ENCODE results near the gene SDK1. TPM values are rescaled to one million over a fixed set of nuclear protein-coding genes. Genes with fewer than 3 reads are reported as not detected.

The SDK1 gene
- total RNA-seq, 1 donor from 2014 or later: 5.4 TPM

DNA sequence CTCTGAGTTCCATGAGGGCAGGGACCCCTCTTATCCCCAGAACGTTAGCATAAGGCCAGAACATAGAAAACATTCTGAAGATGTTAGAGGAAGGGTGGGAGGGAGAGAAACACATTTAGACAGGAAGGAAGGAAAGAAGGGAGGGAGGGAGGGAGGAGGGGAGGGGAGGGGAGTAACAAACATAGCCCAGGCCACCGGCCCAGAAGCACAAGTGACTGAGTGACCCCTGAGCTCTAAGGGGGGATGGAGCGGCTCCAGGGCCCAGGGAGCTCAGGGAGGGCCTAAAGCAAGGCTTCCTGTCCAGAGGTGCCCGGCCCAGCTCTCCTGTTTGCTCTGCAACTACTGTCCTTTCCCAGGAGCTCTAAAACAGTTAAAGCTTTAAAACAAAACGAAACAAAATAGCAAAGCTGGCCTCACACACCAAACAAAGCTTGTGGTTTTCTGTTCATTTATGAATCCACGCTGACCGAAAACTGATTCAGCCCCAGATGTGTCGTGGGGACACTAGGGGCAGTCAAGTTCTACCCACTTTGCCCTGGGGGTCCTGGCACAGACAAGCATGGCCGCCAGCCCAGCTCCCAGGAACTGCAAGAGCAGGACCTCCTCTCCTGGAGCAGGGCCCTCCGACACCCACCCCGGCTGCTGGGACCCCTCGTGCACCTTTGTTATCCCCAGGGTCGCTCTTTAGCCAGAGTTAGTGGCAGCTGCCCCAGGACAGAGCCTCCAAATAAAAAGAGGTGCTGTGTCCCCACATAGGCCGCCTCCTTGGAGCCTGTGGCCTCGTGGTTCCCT is 884.9 kb downstream of the SDK1 start:
- H3K9me3 Mint-ChIP-seq (ENCODE audit: unreplicated experiment): no peaks in the 10 kb centered on the region
- no peak overlapping the region for H3K4me3 Mint-ChIP-seq (ENCODE audit: unreplicated experiment)
- no peaks in the 10 kb centered on the region for H3K36me3 Mint-ChIP-seq (ENCODE audit: unreplicated experiment)
- peaks cover 3% of the 10 kb centered on the region for H3K4me1 Mint-ChIP-seq (ENCODE audit: unreplicated experiment)
- TF ChIP-seq, protein P1, sequence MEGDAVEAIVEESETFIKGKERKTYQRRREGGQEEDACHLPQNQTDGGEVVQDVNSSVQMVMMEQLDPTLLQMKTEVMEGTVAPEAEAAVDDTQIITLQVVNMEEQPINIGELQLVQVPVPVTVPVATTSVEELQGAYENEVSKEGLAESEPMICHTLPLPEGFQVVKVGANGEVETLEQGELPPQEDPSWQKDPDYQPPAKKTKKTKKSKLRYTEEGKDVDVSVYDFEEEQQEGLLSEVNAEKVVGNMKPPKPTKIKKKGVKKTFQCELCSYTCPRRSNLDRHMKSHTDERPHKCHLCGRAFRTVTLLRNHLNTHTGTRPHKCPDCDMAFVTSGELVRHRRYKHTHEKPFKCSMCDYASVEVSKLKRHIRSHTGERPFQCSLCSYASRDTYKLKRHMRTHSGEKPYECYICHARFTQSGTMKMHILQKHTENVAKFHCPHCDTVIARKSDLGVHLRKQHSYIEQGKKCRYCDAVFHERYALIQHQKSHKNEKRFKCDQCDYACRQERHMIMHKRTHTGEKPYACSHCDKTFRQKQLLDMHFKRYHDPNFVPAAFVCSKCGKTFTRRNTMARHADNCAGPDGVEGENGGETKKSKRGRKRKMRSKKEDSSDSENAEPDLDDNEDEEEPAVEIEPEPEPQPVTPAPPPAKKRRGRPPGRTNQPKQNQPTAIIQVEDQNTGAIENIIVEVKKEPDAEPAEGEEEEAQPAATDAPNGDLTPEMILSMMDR (IDR thresholded peaks at IDR 0.05): no peak
- H3K27ac Mint-ChIP-seq (ENCODE audit: unreplicated experiment): no peak overlapping the region
- no peaks in the 10 kb centered on the region for H3K27me3 Mint-ChIP-seq (ENCODE audit: unreplicated experiment)
- DNase-seq (ENCODE audit: extremely low spot score, unreplicated experiment): no peak

DNA sequence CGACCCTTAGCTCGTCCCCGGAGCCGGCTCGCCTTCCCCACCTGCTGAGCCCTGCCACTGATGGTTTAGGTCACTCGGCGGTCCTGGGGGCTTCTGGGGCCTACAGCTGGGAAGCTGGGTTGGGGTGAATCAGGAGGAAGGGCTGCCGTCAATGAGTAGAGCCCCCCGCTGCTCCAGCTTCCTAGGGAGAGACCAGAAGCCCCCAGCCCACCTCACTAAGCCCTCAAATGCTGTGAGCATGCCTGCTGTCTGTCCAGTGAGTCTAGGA is 885.4 kb downstream of the SDK1 start:
- Mint-ChIP-seq H3K4me1 (ENCODE audit: unreplicated experiment) (peaks cover 3% of the 10 kb centered on the region), H3K9me3 (ENCODE audit: unreplicated experiment) (no peaks in the 10 kb centered on the region), H3K4me3 (ENCODE audit: unreplicated experiment) (no peak overlapping the region), H3K27ac (ENCODE audit: unreplicated experiment) (no peak overlapping the region), H3K36me3 (ENCODE audit: unreplicated experiment) (no peaks in the 10 kb centered on the region), H3K27me3 (ENCODE audit: unreplicated experiment) (no peaks in the 10 kb centered on the region)
- TF ChIP-seq, protein P1 (IDR thresholded peaks at IDR 0.05): no peak
- DNase-seq (ENCODE audit: extremely low spot score, unreplicated experiment): no peak

DNA sequence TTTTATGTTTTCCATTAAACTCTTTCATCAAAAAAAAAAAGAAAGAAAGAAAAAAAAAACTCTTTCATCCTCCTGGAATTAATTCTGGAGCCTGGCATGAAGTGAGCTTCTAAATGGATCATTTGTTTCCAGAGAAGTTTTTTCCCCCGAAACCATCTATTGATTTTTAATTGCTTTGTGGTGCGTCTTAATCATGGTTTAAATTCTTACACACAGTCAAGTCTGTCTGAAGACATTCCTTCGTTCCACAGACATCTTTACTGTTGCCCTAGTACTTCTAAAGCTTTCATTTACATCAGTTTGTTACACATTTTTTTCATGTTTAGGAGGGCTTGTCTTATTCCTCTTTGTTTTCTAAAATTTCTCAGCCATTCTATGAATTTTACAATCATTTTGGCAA is 887.6 kb downstream of the SDK1 start:
- H3K36me3 Mint-ChIP-seq (ENCODE audit: unreplicated experiment): no peaks in the 10 kb centered on the region
- no peak for DNase-seq (ENCODE audit: extremely low spot score, unreplicated experiment)

DNA sequence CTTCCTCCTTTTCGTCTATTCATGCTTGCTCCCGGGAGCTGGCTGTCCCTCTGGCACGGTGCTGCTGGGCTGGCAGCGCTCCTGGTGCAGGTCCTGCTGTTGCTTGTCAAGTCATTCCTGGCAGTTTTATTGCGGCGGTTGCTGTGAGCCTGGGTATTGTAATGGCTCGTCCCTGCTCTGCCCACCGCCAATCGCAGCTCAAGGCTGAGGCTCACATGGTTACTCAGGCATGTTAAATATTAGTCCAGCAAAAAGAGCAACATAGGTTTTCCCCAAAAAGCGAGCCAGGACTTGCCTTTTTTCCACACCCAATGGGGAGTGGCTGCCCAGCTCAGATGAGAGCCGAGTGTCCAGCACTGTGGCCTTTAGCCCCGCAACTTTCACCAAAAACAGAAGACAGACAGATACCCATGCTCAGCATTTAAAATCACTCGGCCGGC is 888.1 kb downstream of the SDK1 start:
- Mint-ChIP-seq H3K36me3 (ENCODE audit: unreplicated experiment) (no peaks in the 10 kb centered on the region), H3K27me3 (ENCODE audit: unreplicated experiment) (no peaks in the 10 kb centered on the region), H3K4me3 (ENCODE audit: unreplicated experiment) (no peak overlapping the region), H3K4me1 (ENCODE audit: unreplicated experiment) (peaks cover 3% of the 10 kb centered on the region), H3K27ac (ENCODE audit: unreplicated experiment) (no peak overlapping the region), H3K9me3 (ENCODE audit: unreplicated experiment) (no peaks in the 10 kb centered on the region)
- TF ChIP-seq, protein P1 (IDR thresholded peaks at IDR 0.05): no peak
- DNase-seq (ENCODE audit: extremely low spot score, unreplicated experiment): no peak

More for the DNA sequence above, 887.6 kb downstream of the SDK1 start:
- TF ChIP-seq, protein P1 (IDR thresholded peaks at IDR 0.05): no peak
- Mint-ChIP-seq H3K9me3 (ENCODE audit: unreplicated experiment) (no peaks in the 10 kb centered on the region), H3K27ac (ENCODE audit: unreplicated experiment) (no peak overlapping the region), H3K4me3 (ENCODE audit: unreplicated experiment) (no peak overlapping the region), H3K4me1 (ENCODE audit: unreplicated experiment) (peaks cover 3% of the 10 kb centered on the region), H3K27me3 (ENCODE audit: unreplicated experiment) (no peaks in the 10 kb centered on the region)

DNA sequence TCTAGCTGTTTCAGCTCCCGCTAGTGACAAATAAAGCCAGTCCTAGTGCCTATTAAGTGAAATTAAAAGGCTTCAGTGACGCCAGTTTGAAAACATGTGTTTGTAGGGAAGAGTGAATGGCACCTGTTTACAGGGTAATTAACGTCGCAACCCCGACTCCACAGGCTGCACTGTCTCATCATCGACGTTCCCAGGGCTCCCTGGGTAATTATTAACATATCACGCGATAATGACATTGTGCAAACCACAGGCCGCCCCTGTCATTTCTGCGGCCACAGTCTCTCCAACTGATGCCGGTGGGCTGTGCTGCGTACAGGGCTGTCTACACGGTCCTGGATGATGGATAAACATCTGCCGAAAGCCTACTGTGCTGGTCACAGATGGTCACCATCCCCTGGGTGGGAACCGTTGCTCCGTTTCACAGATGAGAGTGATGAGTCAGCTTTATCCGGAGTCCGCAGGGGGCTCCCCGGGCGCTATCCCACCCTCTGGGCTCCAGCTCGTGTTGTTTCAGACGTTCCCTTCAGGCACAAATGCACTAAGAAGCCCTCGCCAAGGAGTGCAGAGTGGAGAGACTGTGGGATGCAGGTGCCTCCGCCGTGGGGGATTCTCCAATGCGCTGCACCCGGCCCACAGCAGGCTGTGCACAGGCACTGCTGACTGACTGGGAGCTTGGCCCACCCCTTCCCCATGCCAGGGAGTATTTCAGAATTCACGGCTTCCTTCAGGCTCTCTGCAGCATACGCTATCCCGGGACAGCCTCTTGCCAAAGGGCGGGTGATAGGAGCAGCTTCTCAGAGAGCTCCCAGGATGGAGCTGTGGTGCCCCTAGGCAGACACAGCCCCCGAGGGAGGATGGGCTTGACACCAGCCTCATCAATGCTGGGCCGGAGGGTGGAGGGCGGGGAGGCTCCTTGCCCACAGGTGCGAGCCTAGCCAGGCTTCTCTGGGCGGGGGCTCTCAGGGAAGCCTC is 889.2 kb downstream of the SDK1 start:
- Mint-ChIP-seq H3K36me3 (ENCODE audit: unreplicated experiment) (no peaks in the 10 kb centered on the region), H3K9me3 (ENCODE audit: unreplicated experiment) (no peaks in the 10 kb centered on the region), H3K4me3 (ENCODE audit: unreplicated experiment) (no peak overlapping the region), H3K4me1 (ENCODE audit: unreplicated experiment) (peaks cover 3% of the 10 kb centered on the region), H3K27ac (ENCODE audit: unreplicated experiment) (no peak overlapping the region), H3K27me3 (ENCODE audit: unreplicated experiment) (no peaks in the 10 kb centered on the region)
- no peak for DNase-seq (ENCODE audit: extremely low spot score, unreplicated experiment)
- TF ChIP-seq, protein P1 (IDR thresholded peaks at IDR 0.05): no peak

Measured in osteocyte (in vitro differentiated cells).